MM.1S (cell line): ENCODE data around the gene C16orf92.

Experiments
- DNase-seq: peaks from one replicate; pipeline ENCODE4 v3.0.0-alpha.2; 2015
- H2AFZ ChIP-seq: fragments of 300-600 bp; sonication (generic); 2 replicates; pipeline ENCODE4 v1.6.0; 2016; ENCODE audit warnings: antibody characterized with exemption, low read length
- H3F3A ChIP-seq: fragments of 300-600 bp; sonication (generic); 2 replicates; pipeline ENCODE4 v1.6.1; 2016; ENCODE audit warnings: mild to moderate bottlenecking, antibody characterized with exemption, low read length, moderate library complexity, mixed read lengths; ENCODE audit not compliant: insufficient read depth
- H3K27ac ChIP-seq: fragments of 300-600 bp; sonication (generic); 2 replicates; pipeline ENCODE4 v1.5.1; 2016; ENCODE audit warnings: mild to moderate bottlenecking, low read length
- H3K27me3 ChIP-seq: fragments of 300-600 bp; sonication (generic); replicated peaks from 2 replicates; pipeline ENCODE4 v1.6.0; 2016; ENCODE audit warnings: low read length; ENCODE audit not compliant: insufficient read depth
- H3K36me3 ChIP-seq: fragments of 300-600 bp; sonication (generic); replicated peaks from 2 replicates; pipeline ENCODE4 v1.6.1; 2016; ENCODE audit warnings: mild to moderate bottlenecking, low read length, mixed read lengths; ENCODE audit not compliant: insufficient read depth
- H3K4me1 ChIP-seq: fragments of 300-600 bp; sonication (generic); 2 replicates; pipeline ENCODE4 v1.6.1; 2016; ENCODE audit warnings: low read length, mixed read lengths
- H3K4me2 ChIP-seq: fragments of 300-600 bp; sonication (generic); 2 replicates; pipeline ENCODE4 v1.6.0; 2016; ENCODE audit warnings: low read depth, low read length
- H3K4me3 ChIP-seq: fragments of 300-600 bp; sonication (generic); 2 replicates; pipeline ENCODE4 v1.5.1; 2016; ENCODE audit warnings: low read length, mixed read lengths
- H3K79me2 ChIP-seq: fragments of 300-600 bp; sonication (generic); 2 replicates; pipeline ENCODE4 v1.6.1; 2016; ENCODE audit warnings: mixed run types, low read length, mixed read lengths
- H3K9ac ChIP-seq: fragments of 300-600 bp; sonication (generic); 2 replicates; pipeline ENCODE4 v1.6.1; 2016; ENCODE audit warnings: low read length, mixed read lengths
- H3K9me2 ChIP-seq: fragments of 300-600 bp; sonication (generic); replicated peaks from 2 replicates; pipeline ENCODE4 v1.6.1; 2016; ENCODE audit warnings: mild to moderate bottlenecking, low read length, mixed read lengths; ENCODE audit not compliant: insufficient read depth
- H3K9me3 ChIP-seq: fragments of 300-600 bp; sonication (generic); replicated peaks from 2 replicates; pipeline ENCODE4 v1.6.1; 2016; ENCODE audit warnings: mild to moderate bottlenecking, low read length, mixed read lengths; ENCODE audit not compliant: insufficient read depth
- H4K20me1 ChIP-seq: fragments of 300-600 bp; sonication (generic); 2 replicates; pipeline ENCODE4 v1.6.1; 2016; ENCODE audit warnings: mild to moderate bottlenecking, low read length, moderate library complexity, mixed read lengths; ENCODE audit not compliant: insufficient read depth
- EZH2 ChIP-seq: fragments of 300-600 bp; sonication (generic); optimal IDR thresholded peaks from 2 replicates; pipeline ENCODE3; 2017; ENCODE audit warnings: low read depth, mild to moderate bottlenecking, antibody characterized with exemption, low read length, mixed read lengths
- EZH2phosphoT487 ChIP-seq: fragments of 300-600 bp; sonication (generic); IDR thresholded peaks from 2 replicates; pipeline ENCODE4 v1.6.1; 2018; ENCODE audit warnings: antibody characterized with exemption, low read length
- TF ChIP-seq, protein P1 (sequence below): fragments of 300-600 bp; sonication (generic); IDR thresholded peaks from 2 replicates; pipeline ENCODE4 v1.5.1; 2016; ENCODE audit warnings: antibody characterized with exemption, low read length, mixed read lengths

Gene C16orf92

GRCh38 chr16:29985271-29985811, 37.7 kb upstream of the C16orf92 start:
- Histone ChIP-seq H3K9me2 (no peaks in the 10 kb centered on the region), H3K4me3 (no peak overlapping the region), H3F3A (peaks cover 9% of the 10 kb centered on the region; the same call in 1 of the 2 replicates), H3K4me1 (no peaks in the 10 kb centered on the region), H3K27me3 (no peaks in the 10 kb centered on the region), H3K4me2 (no peak overlapping the region), H3K9me3 (no peaks in the 10 kb centered on the region), H2AFZ (no peak overlapping the region), H3K27ac (no peak overlapping the region), H4K20me1 (no peaks in the 10 kb centered on the region), H3K79me2 (no peaks in the 10 kb centered on the region), H3K36me3 (peaks cover 10% of the 10 kb centered on the region; the same call in 1 of the 2 replicates), H3K9ac (no peak overlapping the region)
- no peak for DNase-seq
- TF ChIP-seq EZH2phosphoT487: no peak
- no peak for TF ChIP-seq EZH2
- TF ChIP-seq, protein P1, sequence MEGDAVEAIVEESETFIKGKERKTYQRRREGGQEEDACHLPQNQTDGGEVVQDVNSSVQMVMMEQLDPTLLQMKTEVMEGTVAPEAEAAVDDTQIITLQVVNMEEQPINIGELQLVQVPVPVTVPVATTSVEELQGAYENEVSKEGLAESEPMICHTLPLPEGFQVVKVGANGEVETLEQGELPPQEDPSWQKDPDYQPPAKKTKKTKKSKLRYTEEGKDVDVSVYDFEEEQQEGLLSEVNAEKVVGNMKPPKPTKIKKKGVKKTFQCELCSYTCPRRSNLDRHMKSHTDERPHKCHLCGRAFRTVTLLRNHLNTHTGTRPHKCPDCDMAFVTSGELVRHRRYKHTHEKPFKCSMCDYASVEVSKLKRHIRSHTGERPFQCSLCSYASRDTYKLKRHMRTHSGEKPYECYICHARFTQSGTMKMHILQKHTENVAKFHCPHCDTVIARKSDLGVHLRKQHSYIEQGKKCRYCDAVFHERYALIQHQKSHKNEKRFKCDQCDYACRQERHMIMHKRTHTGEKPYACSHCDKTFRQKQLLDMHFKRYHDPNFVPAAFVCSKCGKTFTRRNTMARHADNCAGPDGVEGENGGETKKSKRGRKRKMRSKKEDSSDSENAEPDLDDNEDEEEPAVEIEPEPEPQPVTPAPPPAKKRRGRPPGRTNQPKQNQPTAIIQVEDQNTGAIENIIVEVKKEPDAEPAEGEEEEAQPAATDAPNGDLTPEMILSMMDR: no peak

DNA sequence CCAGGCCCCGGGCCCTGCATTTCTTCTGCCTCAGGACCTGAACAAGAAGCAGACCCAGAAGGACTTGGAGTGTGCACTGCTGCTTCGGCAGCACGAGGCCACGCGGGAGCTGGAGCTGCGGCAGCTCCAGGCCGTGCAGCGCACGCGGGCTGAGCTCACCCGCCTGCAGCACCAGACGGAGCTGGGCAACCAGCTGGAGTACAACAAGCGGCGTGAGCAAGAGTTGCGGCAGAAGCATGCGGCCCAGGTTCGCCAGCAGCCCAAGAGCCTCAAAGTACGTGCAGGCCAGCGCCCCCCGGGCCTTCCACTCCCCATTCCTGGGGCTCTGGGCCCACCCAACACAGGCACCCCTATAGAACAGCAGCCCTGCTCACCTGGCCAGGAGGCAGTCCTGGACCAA, 36.8 kb upstream of the C16orf92 start:
- Histone ChIP-seq H3K4me1 (no peaks in the 10 kb centered on the region), H3K36me3 (peaks cover 8% of the 10 kb centered on the region; the same call in 1 of the 2 replicates), H4K20me1 (no peaks in the 10 kb centered on the region), H3K27ac (no peak overlapping the region), H3K27me3 (no peaks in the 10 kb centered on the region), H3K9me3 (no peaks in the 10 kb centered on the region), H3F3A (peaks cover 9% of the 10 kb centered on the region; the same call in 1 of the 2 replicates), H3K4me3 (no peak overlapping the region), H3K4me2 (no peak overlapping the region), H3K9me2 (no peaks in the 10 kb centered on the region), H3K9ac (no peak overlapping the region), H3K79me2 (no peaks in the 10 kb centered on the region), H2AFZ (no peak overlapping the region)
- TF ChIP-seq EZH2phosphoT487 (no peak), EZH2 (no peak)
- TF ChIP-seq, protein P1: no peak
- no peak for DNase-seq

DNA sequence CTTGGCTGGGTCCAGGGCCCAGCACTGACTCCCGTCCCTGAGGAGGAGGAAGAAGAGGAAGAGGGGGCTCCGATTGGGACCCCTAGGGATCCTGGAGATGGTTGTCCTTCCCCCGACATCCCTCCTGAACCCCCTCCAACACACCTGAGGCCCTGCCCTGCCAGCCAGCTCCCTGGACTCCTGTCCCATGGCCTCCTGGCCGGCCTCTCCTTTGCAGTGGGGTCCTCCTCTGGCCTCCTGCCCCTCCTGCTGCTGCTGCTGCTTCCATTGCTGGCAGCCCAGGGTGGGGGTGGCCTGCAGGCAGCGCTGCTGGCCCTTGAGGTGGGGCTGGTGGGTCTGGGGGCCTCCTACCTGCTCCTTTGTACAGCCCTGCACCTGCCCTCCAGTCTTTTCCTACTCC, 36.1 kb upstream of the C16orf92 start:
- Histone ChIP-seq H3K9ac (no peak overlapping the region), H3K79me2 (no peaks in the 10 kb centered on the region), H3K9me3 (no peaks in the 10 kb centered on the region), H3K27ac (no peak overlapping the region), H3F3A (peaks cover 9% of the 10 kb centered on the region; the same call in 1 of the 2 replicates), H3K4me3 (no peak overlapping the region), H3K27me3 (no peaks in the 10 kb centered on the region), H3K4me2 (no peak overlapping the region), H3K36me3 (peaks cover 8% of the 10 kb centered on the region; the same call in 1 of the 2 replicates), H3K4me1 (no peaks in the 10 kb centered on the region), H3K9me2 (no peaks in the 10 kb centered on the region), H2AFZ (no peak overlapping the region), H4K20me1 (no peaks in the 10 kb centered on the region)
- TF ChIP-seq EZH2: no peak
- TF ChIP-seq, protein P1: no peak
- TF ChIP-seq EZH2phosphoT487: no peak
- no peak for DNase-seq
